Osteocyte (in vitro differentiated cells): Measurements from ENCODE around the gene PPCDC. TPM values are rescaled to one million over a fixed set of nuclear protein-coding genes. Genes with fewer than 3 reads are reported as not detected.

ENCODE experiments used
- DNase-seq: peaks from one replicate; pipeline ENCODE4 v3.0.0; 2021; ENCODE audit warnings: mixed read lengths; ENCODE audit not compliant: unreplicated experiment; ENCODE audit errors: extremely low spot score
- H3K27ac Mint-ChIP-seq: one replicate; pipeline ENCODE4 v1.8.0; 2021; ENCODE audit warnings: mild to moderate bottlenecking, mixed read lengths; ENCODE audit not compliant: unreplicated experiment
- H3K27me3 Mint-ChIP-seq: one replicate; pipeline ENCODE4 v1.8.0; 2021; ENCODE audit warnings: mixed read lengths; ENCODE audit not compliant: unreplicated experiment
- H3K36me3 Mint-ChIP-seq: one replicate; pipeline ENCODE4 v1.8.0; 2021; ENCODE audit warnings: mixed read lengths; ENCODE audit not compliant: unreplicated experiment
- H3K4me1 Mint-ChIP-seq: one replicate; pipeline ENCODE4 v1.8.0; 2021; ENCODE audit warnings: mixed read lengths; ENCODE audit not compliant: unreplicated experiment
- H3K4me3 Mint-ChIP-seq: one replicate; pipeline ENCODE4 v1.8.0; 2021; ENCODE audit warnings: mild to moderate bottlenecking, moderate library complexity, mixed read lengths; ENCODE audit not compliant: unreplicated experiment
- H3K9me3 Mint-ChIP-seq: one replicate; pipeline ENCODE4 v1.8.0; 2021; ENCODE audit warnings: mixed read lengths; ENCODE audit not compliant: unreplicated experiment
- CTCF ChIP-seq: fragments of 200-600 bp; sonication (generic); IDR thresholded peaks from 2 replicates; pipeline ENCODE4 v1.5.0; 2021; ENCODE audit warnings: antibody characterized with exemption, mild to moderate bottlenecking, moderate library complexity
- total RNA-seq: library from RNA; stranded (reverse); gene quantifications from 2 replicates; pipeline ENCODE4 v1.2.1, GENCODE V29; 2021

PPCDC gene
- total RNA-seq, 1 donor from 2014 or later: 12.7 TPM

- Mint-ChIP-seq H3K27ac (no peak overlapping the region), H3K4me1 (peaks cover 34% of the 10 kb centered on the region), H3K9me3 (no peaks in the 10 kb centered on the region), H3K27me3 (no peaks in the 10 kb centered on the region), H3K36me3 (peaks cover 5% of the 10 kb centered on the region), H3K4me3 (no peak overlapping the region)
- no peak for DNase-seq
- no peak for TF ChIP-seq CTCF
Measured at GRCh38 chr15:75048394-75048793, 25.0 kb downstream of the PPCDC start.

- Mint-ChIP-seq H3K9me3 (no peaks in the 10 kb centered on the region), H3K4me3 (no peak overlapping the region), H3K27ac (no peak overlapping the region), H3K27me3 (no peaks in the 10 kb centered on the region), H3K4me1 (peaks cover 24% of the 10 kb centered on the region), H3K36me3 (peaks cover 5% of the 10 kb centered on the region)
- TF ChIP-seq CTCF: no peak
- DNase-seq: no peak
Measured at GRCh38 chr15:75049392-75049791, 26.0 kb downstream of the PPCDC start.

- no peak for TF ChIP-seq CTCF
- H3K9me3 Mint-ChIP-seq: no peaks in the 10 kb centered on the region
- H3K4me3 Mint-ChIP-seq: no peak overlapping the region
- DNase-seq: no peak
- H3K36me3 Mint-ChIP-seq: peaks cover 6% of the 10 kb centered on the region
- no peak overlapping the region for H3K27ac Mint-ChIP-seq
- H3K27me3 Mint-ChIP-seq: no peaks in the 10 kb centered on the region
- peaks cover 18% of the 10 kb centered on the region for H3K4me1 Mint-ChIP-seq
Measured at GRCh38 chr15:75050283-75050682, 26.9 kb downstream of the PPCDC start.

GRCh38 chr15:75051191-75051608, 27.8 kb downstream of the PPCDC start:
- Mint-ChIP-seq H3K9me3 (no peaks in the 10 kb centered on the region), H3K4me3 (no peak overlapping the region)

DNA sequence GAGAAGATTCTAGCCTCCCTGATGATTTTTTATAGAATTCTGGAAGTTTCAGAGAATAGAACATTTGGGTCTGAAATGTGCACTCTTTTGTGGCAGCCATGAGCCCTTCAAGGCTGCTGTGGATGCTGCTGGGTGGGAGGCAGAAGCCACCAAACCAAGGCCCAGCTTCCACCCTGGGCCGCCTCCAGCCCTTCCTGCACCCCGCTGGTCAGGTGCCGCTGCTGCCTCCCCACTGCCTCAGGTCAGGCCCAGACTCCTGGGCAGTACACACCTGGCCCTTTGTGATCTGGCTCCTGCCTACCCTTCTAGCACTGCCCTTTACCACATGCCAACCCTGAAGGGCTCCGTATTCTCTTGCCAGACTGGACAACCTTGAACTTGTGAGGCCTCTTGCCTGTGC, 28.3 kb downstream of the PPCDC start:
- H3K27me3 Mint-ChIP-seq: no peaks in the 10 kb centered on the region
- DNase-seq: no peak
- TF ChIP-seq CTCF: no peak

More at GRCh38 chr15:75051191-75051608, 27.8 kb downstream of the PPCDC start:
- Mint-ChIP-seq H3K36me3 (peaks cover 6% of the 10 kb centered on the region), H3K27me3 (no peaks in the 10 kb centered on the region), H3K4me1 (peaks cover 17% of the 10 kb centered on the region), H3K27ac (no peak overlapping the region)
- TF ChIP-seq CTCF: no peak
- no peak for DNase-seq

More for the DNA sequence above, 28.3 kb downstream of the PPCDC start:
- Mint-ChIP-seq H3K36me3 (peaks cover 6% of the 10 kb centered on the region), H3K9me3 (no peaks in the 10 kb centered on the region), H3K4me1 (peaks cover 12% of the 10 kb centered on the region), H3K4me3 (no peak overlapping the region), H3K27ac (no peak overlapping the region)
